WTC11 (cell line): ENCODE measurements around the gene MAN1A2.

Experiments used
- OVOL2 ChIP-seq: fragments of 250-450 bp; sonication (Bioruptor Pico); IDR thresholded peaks from 2 replicates; pipeline ENCODE4 v1.9.0; 2021; ENCODE audit warnings: mild to moderate bottlenecking, borderline replicate concordance
- USF1 ChIP-seq: sonication (generic); formaldehyde crosslinking; IDR thresholded peaks from 2 replicates; pipeline ENCODE4 v1.8.0; 2022; ENCODE audit warnings: mild to moderate bottlenecking, missing genetic modification reagents

- TF ChIP-seq USF1 (CRISPR knock-in tag) (no peak), OVOL2 (CRISPR knock-in tag) (no peak)
Observed at GRCh38 chr1:117568999-117569398, 201.8 kb downstream of the MAN1A2 start.
